Esophagus muscularis mucosa (tissue), 4 donors: ENCODE measurements around the gene TREML4. TPM values are rescaled to one million over a fixed set of nuclear protein-coding genes. Genes with fewer than 3 reads are reported as not detected.

Experiments
- DNase-seq: peaks from one replicate; pipeline ENCODE4 v3.0.0-alpha.2; 2017; ENCODE audit errors: extremely low spot score
- H3K27ac ChIP-seq, 4 donors: fragments of 200-600 bp; sonication (generic); replicated peaks in 1 of 4; 1 replicate in 3 of 4; 2 replicates in 1 of 4; pipeline ENCODE4 v1.5.1; 2016 to 2019; ENCODE audit warnings: mild to moderate bottlenecking in 1 of 4
- H3K27me3 ChIP-seq, 4 donors: fragments of 200-600 bp; sonication (generic); one replicate each; pipeline versions ENCODE4 v1.5.1 to v1.6.0; 2016 to 2019
- H3K36me3 ChIP-seq, 4 donors: fragments of 200-600 bp; sonication (generic); one replicate each; pipeline ENCODE4 v1.5.1; 2016 to 2019
- H3K4me1 ChIP-seq, 4 donors: fragments of 200-600 bp; sonication (generic); one replicate each; pipeline ENCODE4 v1.5.1; 2016 to 2019
- H3K4me3 ChIP-seq, 4 donors: fragments of 200-600 bp; sonication (generic); 1 replicate in 2 of 4; 2 replicates in 2 of 4; pipeline ENCODE4 v1.5.1; 2016 to 2019; ENCODE audit warnings: mild to moderate bottlenecking in 4 of 4, moderate library complexity in 1 of 4
- H3K9me3 ChIP-seq, 4 donors: fragments of 200-600 bp; sonication (generic); 1 replicate in 3 of 4; 2 replicates in 1 of 4; pipeline ENCODE4 v1.5.1; 2016 to 2019
- CTCF ChIP-seq, 3 experiments: fragments of 200-600 bp in 2 of 3; fragments of 450-650 bp in 1 of 3; sonication (generic) in 2 of 3; IDR thresholded peaks; one replicate each; pipeline ENCODE4 v1.5.1; 2017 to 2019; ENCODE audit warnings: antibody characterized with exemption in 3 of 3, mild to moderate bottlenecking in 2 of 3, moderate library complexity in 1 of 3
- EP300 ChIP-seq: sonication (generic); formaldehyde crosslinking; IDR thresholded peaks from one replicate; pipeline ENCODE4 v1.6.1; 2017; ENCODE audit warnings: antibody characterized with exemption
- POLR2A ChIP-seq: fragments of 450-650 bp; IDR thresholded peaks from one replicate; pipeline ENCODE4 v1.6.1; 2017; ENCODE audit warnings: antibody characterized with exemption, moderate library complexity, mild to moderate bottlenecking, low read depth
- POLR2AphosphoS5 ChIP-seq, 2 donors: sonication (generic); formaldehyde crosslinking; IDR thresholded peaks; one replicate each; pipeline ENCODE4 v1.6.1; 2017; ENCODE audit warnings: antibody characterized with exemption in 2 of 2
- WGBS: methylation state at CpG from one replicate; pipeline ENCODE4 v1.1.5; 2018; 5-methylcytosine and 5-hydroxymethylcytosine counted together
- intact Hi-C: fragments of 100-400 bp; cut with DNase I; formaldehyde crosslinking; loops from one replicate; pipeline ENCODE4 v1.15.1; 2023
- total RNA-seq, 4 donors: library from RNA; depleted of rRNA; stranded (reverse); fragments of >200 nt; gene quantifications; one replicate each; pipeline versions ENCODE4 v1.1.0 to v1.2.1, GENCODE V29; 2016

The TREML4 gene
- total RNA-seq, 4 donors from 2014 or later: not detected

- 68% methylated on average over 9 of the region's 9 CpGs for WGBS
- Histone ChIP-seq H3K9me3 (no peaks in the 10 kb centered on the region), H3K4me1 (no peaks in the 10 kb centered on the region), H3K4me3 (no peak overlapping the region), H3K36me3 (no peaks in the 10 kb centered on the region), H3K27me3 (peaks cover 0 to 12% (median 0%) of the 10 kb centered on the region in 4 donors), H3K27ac (no peak overlapping the region)
- intact Hi-C loops: no loop called here
- TF ChIP-seq POLR2AphosphoS5 (IDR thresholded peaks at IDR 0.05) (no peak), POLR2A (no peak), CTCF (IDR thresholded peaks at IDR 0.05) (no peak), EP300 (no peak)
- no peak for DNase-seq
Observed at GRCh38 chr6:41247288-41247865, 19.2 kb downstream of the TREML4 start.

DNA sequence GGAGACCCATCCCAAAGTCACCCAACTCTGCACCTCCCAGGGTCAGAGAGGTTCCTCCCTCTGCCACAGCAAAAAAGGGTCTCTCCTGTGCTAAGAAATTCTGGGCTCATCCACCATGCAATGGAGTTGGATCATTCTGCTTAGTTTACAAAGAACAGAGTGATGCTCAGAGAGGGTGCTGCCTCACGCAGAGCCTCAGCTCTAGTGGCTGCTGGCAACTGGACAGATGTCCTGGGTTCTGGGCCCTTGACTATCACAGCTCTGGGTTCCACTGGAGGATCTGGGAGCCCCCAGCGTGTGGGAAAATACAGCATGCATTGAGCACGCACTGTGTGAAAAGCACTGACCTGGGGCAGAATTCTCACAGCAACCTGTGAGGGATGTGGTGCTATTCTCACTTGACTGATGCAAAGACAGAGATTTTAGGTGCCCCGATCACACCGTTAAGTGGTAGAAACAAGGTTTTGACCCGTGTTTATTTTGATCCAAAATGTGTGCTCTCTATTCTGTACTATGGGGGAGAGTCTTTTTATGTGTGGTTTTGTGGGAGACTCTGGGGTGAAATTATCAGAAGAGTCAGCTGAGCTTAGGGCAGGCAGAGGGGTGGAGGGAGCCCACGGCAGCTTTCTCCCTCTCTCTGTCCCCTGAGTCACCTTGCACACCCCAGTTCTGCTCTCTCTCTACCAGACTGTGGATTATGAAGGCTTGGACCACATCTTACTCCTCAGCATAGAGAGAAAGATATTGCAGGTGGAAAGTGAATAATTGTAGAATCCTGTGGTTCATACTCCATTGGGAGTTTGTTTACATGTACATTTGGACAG lies 19.9 kb downstream of the TREML4 start:
- no peak overlapping the region for H3K4me3 ChIP-seq
- 73% methylated on average over 6 of the region's 7 CpGs for whole genome bisulfite sequencing
- no peak overlapping the region for H3K27ac ChIP-seq
- intact Hi-C loops: no loop called here
- no peaks in the 10 kb centered on the region for H3K9me3 ChIP-seq
- DNase-seq: peak; percentile 70
- no peak for TF ChIP-seq POLR2A
- TF ChIP-seq EP300: no peak
- no peak for TF ChIP-seq POLR2AphosphoS5 (IDR thresholded peaks at IDR 0.05)
- no peak for TF ChIP-seq CTCF (IDR thresholded peaks at IDR 0.05)
- peaks cover 0 to 12% (median 0%) of the 10 kb centered on the region in 4 donors for H3K27me3 ChIP-seq
- H3K36me3 ChIP-seq: no peaks in the 10 kb centered on the region
- H3K4me1 ChIP-seq: no peaks in the 10 kb centered on the region

DNA sequence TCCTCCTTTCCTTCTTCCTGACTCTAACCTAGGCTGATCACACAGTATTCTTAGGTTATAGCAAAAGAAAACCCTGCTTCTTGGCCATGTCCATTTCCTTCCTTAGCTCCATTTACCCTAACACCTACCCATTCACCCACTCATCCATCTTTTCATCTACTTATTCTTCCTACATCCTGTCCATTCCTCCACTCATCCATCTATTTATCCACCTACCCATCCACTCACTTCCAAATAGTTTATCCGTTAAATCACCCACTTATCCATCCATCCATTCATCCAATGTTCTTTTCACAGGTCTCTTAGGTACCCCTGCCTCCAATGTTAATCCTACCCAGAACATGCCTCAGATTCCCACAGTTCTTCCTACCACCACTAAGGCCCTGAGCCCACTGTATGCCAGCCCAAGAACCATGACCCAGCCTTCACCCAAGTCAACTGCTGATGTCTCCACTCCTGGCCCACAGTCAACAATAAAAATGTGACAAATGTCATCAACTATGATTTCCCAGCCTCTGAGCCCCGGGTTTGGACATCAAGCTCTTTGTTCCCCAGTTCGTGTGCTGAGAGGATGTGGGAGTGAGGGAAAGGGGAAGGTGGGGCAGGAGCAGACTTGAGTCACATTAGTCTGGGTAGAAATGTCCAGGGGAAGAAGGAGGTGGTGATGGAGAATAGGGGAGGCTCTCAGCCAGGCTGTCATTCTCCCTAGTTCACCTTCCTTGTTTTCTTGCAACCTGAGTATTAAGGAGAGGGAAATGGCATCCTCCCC lies 24.4 kb downstream of the TREML4 start:
- DNase-seq: peak; percentile 39
- no peak overlapping the region for H3K4me3 ChIP-seq
- WGBS: 54% methylated on average over 3 of the region's 3 CpGs
- H3K27ac ChIP-seq: no peak overlapping the region
- TF ChIP-seq EP300 (no peak), POLR2A (no peak), POLR2AphosphoS5 (IDR thresholded peaks at IDR 0.05) (no peak), CTCF (IDR thresholded peaks at IDR 0.05) (no peak)
- H3K27me3 ChIP-seq: peaks cover 0 to 12% (median 0%) of the 10 kb centered on the region in 4 donors
- H3K4me1 ChIP-seq: peaks cover 0 to 10% (median 0%) of the 10 kb centered on the region in 4 donors
- intact Hi-C loops: no loop called here
- H3K36me3 ChIP-seq: no peaks in the 10 kb centered on the region
- no peaks in the 10 kb centered on the region for H3K9me3 ChIP-seq

GRCh38 chr6:41255110-41255509 lies 27.0 kb downstream of the TREML4 start:
- Histone ChIP-seq H3K4me3 (no peak overlapping the region), H3K36me3 (no peaks in the 10 kb centered on the region), H3K27ac (no peak overlapping the region), H3K9me3 (peaks cover 0 to 9% (median 3%) of the 10 kb centered on the region in 4 donors), H3K4me1 (peaks cover 0 to 10% (median 0%) of the 10 kb centered on the region in 4 donors), H3K27me3 (peaks cover 0 to 9% (median 0%) of the 10 kb centered on the region in 4 donors)
- DNase-seq: no peak
- TF ChIP-seq POLR2AphosphoS5 (IDR thresholded peaks at IDR 0.05) (no peak), EP300 (no peak), CTCF (IDR thresholded peaks at IDR 0.05) (no peak), POLR2A (no peak)
- intact Hi-C loops: no loop called here
